Endothelial cell of umbilical vein (primary cell): ENCODE results near the gene PNMA1. TPM values are rescaled to one million over a fixed set of nuclear protein-coding genes. Genes with fewer than 3 reads are reported as not detected.

Experiments used
- BruUV-seq: library from RNA; stranded (reverse); fragments of 400-500 nt; replicated peaks from 2 replicates; lab custom pipeline; 2021; lab: Mats Ljungman, UMichigan
- CTCF ChIA-PET: fragments of 300-600, 350-600 bp; sonication (Branson Sonifier 250); formaldehyde crosslinking; loops from one replicate; lab custom pipeline; 2021; ENCODE audit warnings: antibody characterized with exemption, inconsistent platforms; lab: Charles Lee
- POLR2A ChIA-PET: fragments of 300-600, 350-600 bp; sonication (Branson Sonifier 250); formaldehyde crosslinking; loops from one replicate; lab custom pipeline; 2021; ENCODE audit warnings: antibody characterized with exemption, inconsistent platforms; lab: Charles Lee
- DNase-seq: peaks from one replicate; pipeline ENCODE4 v3.0.0-alpha.2; 2011; ENCODE audit warnings: low read depth, low spot score
- FAIRE-seq: peaks from 2 replicates; lab custom pipeline; 2011; peaks lifted over from hg19 to GRCh38; lab: Jason Lieb, UNC
- H2AFZ ChIP-seq: 2 replicates; pipeline ENCODE4 v1.6.0; 2012; ENCODE audit warnings: low read depth, low read length, control low read depth, inconsistent platforms
- H3K27ac ChIP-seq: 2 replicates; pipeline ENCODE4 v1.5.1; 2011; ENCODE audit warnings: low read depth, mild to moderate bottlenecking, control low read depth, low read length, moderate library complexity; ENCODE audit not compliant: insufficient read depth
- H3K27me3 ChIP-seq, 2 experiments: 2 replicates each; pipeline versions ENCODE4 v1.6.0 to v1.6.1; 2011; ENCODE audit warnings: low read length in 2 of 2, mixed read lengths in 1 of 2; ENCODE audit not compliant: control insufficient read depth in 2 of 2, insufficient read depth in 2 of 2
- H3K36me3 ChIP-seq, 2 experiments: 2 replicates in 1 of 2; 3 replicates in 1 of 2; pipeline ENCODE4 v1.5.1; 2011; ENCODE audit warnings: low read length in 2 of 2, mild to moderate bottlenecking in 1 of 2, moderate library complexity in 1 of 2; ENCODE audit not compliant: control insufficient read depth in 2 of 2, insufficient read depth in 2 of 2; ENCODE audit errors: extremely low read depth in 1 of 2
- H3K4me1 ChIP-seq: 3 replicates; pipeline ENCODE4 v1.5.1; 2011; ENCODE audit warnings: mild to moderate bottlenecking, low read length; ENCODE audit not compliant: control insufficient read depth, insufficient read depth; ENCODE audit errors: extremely low read depth
- H3K4me2 ChIP-seq: 2 replicates; pipeline ENCODE4 v1.6.1; 2011; ENCODE audit warnings: low read length, control low read depth, mixed read lengths; ENCODE audit not compliant: insufficient read depth
- H3K4me3 ChIP-seq, 3 experiments: fragments of 200-600 bp in 1 of 3; sonication (generic), shearing (Covaris generic) in 1 of 3; replicated peaks in 1 of 3; 2 replicates each; pipeline ENCODE4 v1.5.1; 2011 to 2016; ENCODE audit warnings: control low read depth in 3 of 3, low read length in 3 of 3, mild to moderate bottlenecking in 2 of 3, inconsistent platforms in 1 of 3, low read depth in 1 of 3, moderate library complexity in 1 of 3; ENCODE audit not compliant: insufficient read depth in 1 of 3
- H3K79me2 ChIP-seq: 2 replicates; pipeline ENCODE4 v1.6.0; 2012; ENCODE audit warnings: low read length, inconsistent platforms; ENCODE audit not compliant: control insufficient read depth, insufficient read depth
- H3K9ac ChIP-seq: replicated peaks from 2 replicates; pipeline ENCODE3; 2011; ENCODE audit warnings: low read length, control low read depth; ENCODE audit not compliant: insufficient read depth; ENCODE audit errors: extremely low read depth
- H3K9me1 ChIP-seq: replicated peaks from 3 replicates; pipeline ENCODE4 v1.6.0; 2011; ENCODE audit warnings: mild to moderate bottlenecking, low read length; ENCODE audit not compliant: control insufficient read depth, insufficient read depth; ENCODE audit errors: extremely low read depth
- H3K9me3 ChIP-seq: replicated peaks from 2 replicates; pipeline ENCODE4 v1.5.1; 2012; ENCODE audit warnings: low read length, inconsistent platforms; ENCODE audit not compliant: control insufficient read depth, insufficient read depth
- H4K20me1 ChIP-seq: replicated peaks from 2 replicates; pipeline ENCODE3; 2011; ENCODE audit warnings: mild to moderate bottlenecking, low read length; ENCODE audit not compliant: control insufficient read depth, insufficient read depth; ENCODE audit errors: extremely low read depth
- CTCF ChIP-seq, 2 donors: IDR thresholded peaks; 1 replicate in 1 of 2; 2 replicates in 1 of 2; pipeline ENCODE4 v1.5.1; 2011; ENCODE audit warnings: low read length in 2 of 2, mild to moderate bottlenecking in 2 of 2, moderate library complexity in 2 of 2, control low read depth in 1 of 2, inconsistent platforms in 1 of 2, low read depth in 1 of 2; ENCODE audit not compliant: insufficient read depth in 1 of 2; ENCODE audit errors: extremely low read depth in 1 of 2
- EZH2 ChIP-seq: IDR thresholded peaks from 2 replicates; pipeline ENCODE4 v1.6.1; 2012; ENCODE audit warnings: borderline replicate concordance, low read depth, mild to moderate bottlenecking, moderate library complexity, low read length, inconsistent platforms; ENCODE audit not compliant: severe bottlenecking
- FOS ChIP-seq: IDR thresholded peaks from 2 replicates; pipeline ENCODE4 v1.6.1; 2011; ENCODE audit warnings: mild to moderate bottlenecking, low read length, moderate library complexity, borderline replicate concordance; ENCODE audit not compliant: insufficient read depth
- GATA2 ChIP-seq: IDR thresholded peaks from 2 replicates; pipeline ENCODE4 v1.7.0; 2011; ENCODE audit warnings: low read depth, mild to moderate bottlenecking, moderate library complexity, mixed read lengths, low read length; ENCODE audit not compliant: insufficient read length, insufficient read depth
- JUN ChIP-seq: IDR thresholded peaks from 2 replicates; pipeline ENCODE4 v1.6.1; 2011; ENCODE audit warnings: borderline replicate concordance, low read depth; ENCODE audit not compliant: insufficient read length, insufficient read depth
- MAX ChIP-seq: IDR thresholded peaks from 2 replicates; pipeline ENCODE4 v1.6.1; 2011; ENCODE audit not compliant: insufficient read depth, insufficient read length
- MYC ChIP-seq: IDR thresholded peaks from one replicate; pipeline ENCODE4 v1.6.1; 2011; ENCODE audit warnings: mild to moderate bottlenecking, low read depth, low read length
- POLR2A ChIP-seq: IDR thresholded peaks from 2 replicates; pipeline ENCODE4 v1.6.1; 2012; ENCODE audit warnings: low read depth, mild to moderate bottlenecking, control low read depth, low read length
- POLR2AphosphoS5 ChIP-seq: IDR thresholded peaks from 2 replicates; pipeline ENCODE4 v1.6.1; 2012; ENCODE audit warnings: low read depth, mild to moderate bottlenecking, control low read depth, low read length, moderate library complexity; ENCODE audit not compliant: insufficient read depth
- dilution Hi-C: fragments of 300-500 bp; cut with MboI; formaldehyde crosslinking; loops from one replicate; pipeline ENCODE4 v1.15.0; 2019; ENCODE audit warnings: low sequenced_read_pairs; ENCODE audit not compliant: extremely low pct_ligation_motif_present
- intact Hi-C: fragments of 100-400 bp; cut with micrococcal nuclease; formaldehyde crosslinking; loops from one replicate; pipeline ENCODE4 v1.10.0; 2022
- polyA plus RNA-seq, 4 experiments: library from polyadenylated mRNA; depleted of rRNA in 3 of 4; stranded (reverse) in 3 of 4; unstranded in 1 of 4; fragments of >200 nt; gene quantifications; 2 replicates each; pipeline versions ENCODE4 v1.2.1 to v1.2.3, GENCODE V29; 2011 to 2012; ENCODE audit warnings: missing spikeins in 1 of 4
- total RNA-seq: library from RNA; stranded (reverse); gene quantifications from 2 replicates; pipeline ENCODE4 v1.2.3, GENCODE V29; 2021

The PNMA1 gene
- total and polyA plus RNA-seq, 2 donors (not counting 3 experiments of a cell fraction or from before 2014, with no cell fraction given), result 29.8 to 82.6 TPM

- H3K9me3 ChIP-seq, result no peaks in the 10 kb centered on the region
- intact Hi-C loops, result no loop called here
- no peak for FAIRE-seq
- no TSS peak for BruUV-seq
- H2AFZ ChIP-seq, result no peak overlapping the region
- no peak overlapping the region for H3K4me3 ChIP-seq
- dilution Hi-C loops, result no loop called here
- H3K27me3 ChIP-seq, result no peaks in the 10 kb centered on the region
- H3K9ac ChIP-seq, result no peak overlapping the region
- DNase-seq, result no peak
- TF ChIP-seq MYC (no peak), CTCF (IDR thresholded peaks at IDR 0.05; ENCODE audit: extremely low read depth in 1 of 2, insufficient read depth in 1 of 2, low read depth in 1 of 2, low read length in 2 of 2) (no peak), MAX (no peak), EZH2 (no peak), JUN (no peak), POLR2A (no peak), FOS (no peak), POLR2AphosphoS5 (no peak), GATA2 (no peak)
- no peaks in the 10 kb centered on the region for H3K9me1 ChIP-seq
- peaks cover 11 to 29% of the 10 kb centered on the region in 2 experiments for H3K36me3 ChIP-seq
- H3K4me1 ChIP-seq, result peaks cover 20% of the 10 kb centered on the region
- ChIA-PET POLR2A (no interaction called here), CTCF (no interaction called here)
- peaks cover 69% of the 10 kb centered on the region for H3K79me2 ChIP-seq
- no peaks in the 10 kb centered on the region for H4K20me1 ChIP-seq
- no peak overlapping the region for H3K4me2 ChIP-seq
- H3K27ac ChIP-seq, result no peak overlapping the region
Observed at GRCh38 chr14:73736842-73737241, 22.7 kb upstream of the PNMA1 start.
